ENCODE data around the gene TMEM109. TPM values are rescaled to one million over a fixed set of nuclear protein-coding genes. Genes with fewer than 3 reads are reported as not detected.
A peak's percentile ranks its signal among the peaks of the same experiment; 100 is the strongest.
"Not testable (repeated sequence)": the region's sequence is repeated elsewhere in the genome, so short reads cannot be mapped to it uniquely, and the experiment has no call there.

TMEM109 gene
- total RNA-seq, 6 experiments from 2014 or later: 29.0 to 40.9 (median 34.1) TPM

DNA sequence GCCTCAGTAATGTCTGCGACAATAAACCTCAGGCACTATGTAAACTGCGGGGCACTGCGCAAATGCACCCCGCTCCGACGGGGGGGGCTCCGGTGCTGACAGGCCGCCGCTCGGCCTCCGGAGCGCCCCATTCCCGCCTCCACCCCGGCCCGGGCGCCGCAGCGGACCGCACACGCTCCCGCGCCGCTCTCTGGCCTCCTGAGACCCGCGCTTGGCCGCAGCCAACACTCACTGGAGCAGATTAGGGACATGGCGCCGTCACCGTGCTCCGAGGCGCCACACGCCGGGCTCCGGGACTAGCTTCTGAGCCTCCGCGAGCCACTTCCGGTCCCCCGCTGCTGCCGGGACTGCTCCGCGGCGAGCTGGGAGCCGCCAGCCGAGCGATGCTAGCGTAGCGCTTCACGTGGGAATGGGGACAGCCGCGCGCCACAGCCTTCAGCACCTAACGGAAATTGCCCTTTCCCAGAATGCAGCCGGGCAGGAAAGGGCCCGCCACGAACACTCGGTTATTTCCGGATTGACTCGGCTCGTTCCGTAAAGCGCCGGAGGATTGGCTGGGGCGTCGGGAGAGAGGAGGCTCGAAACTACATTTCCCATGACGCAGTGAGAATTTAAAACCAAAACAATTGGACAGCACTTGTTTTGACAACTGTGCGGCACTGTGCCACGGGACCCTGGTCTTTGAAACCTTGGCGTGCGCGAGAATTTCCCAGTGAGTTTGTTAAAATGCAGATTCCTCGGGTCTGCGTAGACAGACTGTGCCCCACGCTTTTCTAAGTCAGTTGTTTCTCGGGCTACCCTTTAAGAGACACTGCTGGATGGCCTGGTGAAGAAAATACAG is 7.6 kb upstream of the TMEM109 start, which contains the start of gene PRPF19:
Gene PRPF19 (minus strand): TSS at position 454 of the 841 bp plus-strand sequence. CDS start 203 bp downstream, at position 251.
- H3K36me3 ChIP-seq: peaks cover 0 to 24% (median 7%) of the 10 kb centered on the region in 4 donors
- H3K27me3 ChIP-seq: no peaks in the 10 kb centered on the region
- ATAC-seq (peak; percentile 94 to 97 (median 96)), DNase-seq (peak; percentile 96 to 98 (median 98))
- peak within 1 kb of the TSS; percentile 75 to 100 (median 99) for H3K4me3 ChIP-seq
- WGBS (ENCODE audit: insufficient coverage, low coverage, low lambda C conversion rate, missing lambda C conversion rate): 0% methylated on average over 23 of the region's 75 CpGs
- peak within 1 kb of the TSS; percentile 78 to 91 (median 88) for H3K27ac ChIP-seq
- no peaks in the 10 kb centered on the region for H3K9me3 ChIP-seq
- TF ChIP-seq POLR2A (IDR thresholded peaks at IDR 0.05): peak; percentile 87
- TF ChIP-seq, protein P1, sequence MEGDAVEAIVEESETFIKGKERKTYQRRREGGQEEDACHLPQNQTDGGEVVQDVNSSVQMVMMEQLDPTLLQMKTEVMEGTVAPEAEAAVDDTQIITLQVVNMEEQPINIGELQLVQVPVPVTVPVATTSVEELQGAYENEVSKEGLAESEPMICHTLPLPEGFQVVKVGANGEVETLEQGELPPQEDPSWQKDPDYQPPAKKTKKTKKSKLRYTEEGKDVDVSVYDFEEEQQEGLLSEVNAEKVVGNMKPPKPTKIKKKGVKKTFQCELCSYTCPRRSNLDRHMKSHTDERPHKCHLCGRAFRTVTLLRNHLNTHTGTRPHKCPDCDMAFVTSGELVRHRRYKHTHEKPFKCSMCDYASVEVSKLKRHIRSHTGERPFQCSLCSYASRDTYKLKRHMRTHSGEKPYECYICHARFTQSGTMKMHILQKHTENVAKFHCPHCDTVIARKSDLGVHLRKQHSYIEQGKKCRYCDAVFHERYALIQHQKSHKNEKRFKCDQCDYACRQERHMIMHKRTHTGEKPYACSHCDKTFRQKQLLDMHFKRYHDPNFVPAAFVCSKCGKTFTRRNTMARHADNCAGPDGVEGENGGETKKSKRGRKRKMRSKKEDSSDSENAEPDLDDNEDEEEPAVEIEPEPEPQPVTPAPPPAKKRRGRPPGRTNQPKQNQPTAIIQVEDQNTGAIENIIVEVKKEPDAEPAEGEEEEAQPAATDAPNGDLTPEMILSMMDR (IDR thresholded peaks at IDR 0.05): no peak
- H3K4me1 ChIP-seq: peaks cover 0 to 16% (median 7%) of the 10 kb centered on the region in 4 donors
- intact Hi-C loops (cut with DNase I): no loop called here

DNA sequence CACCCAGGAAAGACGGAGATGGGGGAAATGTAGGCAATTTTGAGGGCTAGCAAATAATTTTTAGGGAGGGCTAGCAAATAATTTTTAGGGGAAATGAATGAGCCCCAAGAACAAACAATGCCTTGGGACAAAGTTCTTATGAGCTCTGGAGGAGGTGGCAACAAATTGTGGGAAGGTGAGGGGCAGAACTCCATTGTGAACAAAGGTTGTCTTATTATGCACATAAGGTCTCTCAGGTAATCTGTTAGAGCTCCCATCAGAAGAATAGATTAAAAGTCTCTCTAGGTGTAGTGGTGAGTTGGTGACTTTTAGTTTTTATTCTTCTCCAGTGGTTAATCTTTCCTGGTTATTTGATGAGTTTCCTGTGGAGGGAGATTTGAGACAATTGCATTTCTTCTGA is 5.2 kb upstream of the TMEM109 start:
- intact Hi-C loops (cut with DNase I): no loop called here
- Histone ChIP-seq H3K36me3 (no peaks in the 10 kb centered on the region), H3K9me3 (no peaks in the 10 kb centered on the region), H3K27me3 (no peaks in the 10 kb centered on the region), H3K27ac (no peak overlapping the region), H3K4me3 (no peak overlapping the region), H3K4me1 (peaks cover 0 to 19% (median 9%) of the 10 kb centered on the region in 4 donors)
- TF ChIP-seq, protein P1 (IDR thresholded peaks at IDR 0.05): no peak
- TF ChIP-seq POLR2A (IDR thresholded peaks at IDR 0.05): no peak
- ATAC-seq (no peak), DNase-seq (no peak)
- WGBS (ENCODE audit: insufficient coverage, low coverage, low lambda C conversion rate, missing lambda C conversion rate): 70% methylated on average over 1 of the region's 1 CpG

DNA sequence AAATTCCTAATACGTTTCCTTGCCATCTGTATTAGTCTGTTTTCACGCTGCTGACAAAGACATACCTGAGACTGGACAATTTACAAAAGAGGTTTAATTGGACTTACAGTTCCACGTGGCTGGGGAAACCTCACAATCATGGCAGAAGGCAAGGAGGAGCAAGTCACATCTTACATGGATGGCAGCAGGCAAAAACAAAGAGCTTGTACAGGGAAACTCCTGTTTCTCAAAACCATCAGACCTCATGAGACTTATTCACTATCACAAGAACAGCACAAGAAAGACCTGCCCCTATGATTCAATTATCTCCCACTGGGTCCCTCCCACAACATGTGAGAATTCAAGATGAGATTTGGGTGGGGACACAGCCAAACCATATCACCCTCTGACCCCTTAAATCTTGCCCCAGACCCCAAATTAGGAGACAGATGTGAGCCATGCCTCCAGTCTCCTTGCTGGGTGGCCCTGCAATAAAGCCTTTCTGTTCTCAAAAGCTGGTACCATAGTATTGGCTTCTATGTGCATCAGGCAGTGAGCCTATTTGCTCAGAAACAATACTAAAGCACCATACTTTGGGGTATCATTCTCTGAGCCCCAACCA is 4.2 kb upstream of the TMEM109 start:
- H3K27me3 ChIP-seq; H3K36me3 ChIP-seq; H3K4me3 ChIP-seq; H3K9me3 ChIP-seq; DNase-seq; intact Hi-C loops (cut with DNase I); ATAC-seq; H3K27ac ChIP-seq: not testable (repeated sequence)
- H3K4me1 ChIP-seq: peaks cover 0 to 19% (median 6%) of the 10 kb centered on the region in 4 donors
- 79% methylated on average over 3 of the region's 3 CpGs for WGBS (ENCODE audit: insufficient coverage, low coverage, low lambda C conversion rate, missing lambda C conversion rate)

DNA sequence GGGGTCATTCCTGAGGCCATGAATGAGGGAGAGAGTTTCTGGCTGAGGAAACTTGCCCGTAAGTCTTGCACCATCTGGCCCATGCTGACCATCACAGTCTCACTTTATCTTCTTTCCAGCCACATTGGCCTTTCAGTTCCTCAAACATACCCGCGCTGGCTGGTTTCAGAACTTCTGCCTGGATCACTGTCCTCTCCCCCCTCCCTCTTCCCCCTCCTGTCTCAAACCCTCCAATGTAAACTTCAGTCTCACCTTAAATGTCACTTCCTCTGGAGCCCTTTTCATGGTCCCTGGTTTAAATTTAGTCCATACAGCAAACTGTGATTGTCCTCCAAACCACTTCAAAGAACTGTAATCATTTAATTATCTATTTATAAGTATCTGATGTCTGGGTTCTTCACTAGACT is 3.7 kb upstream of the TMEM109 start:
- WGBS (ENCODE audit: insufficient coverage, low coverage, low lambda C conversion rate, missing lambda C conversion rate): 65% methylated on average over 3 of the region's 3 CpGs
- ATAC-seq (no peak), DNase-seq (no peak)
- no peaks in the 10 kb centered on the region for H3K9me3 ChIP-seq
- no peak for TF ChIP-seq POLR2A (IDR thresholded peaks at IDR 0.05)
- TF ChIP-seq, protein P1 (IDR thresholded peaks at IDR 0.05): no peak
- peak overlapping the region in 1 of 3 donors; percentile 5 for H3K27ac ChIP-seq
- no peaks in the 10 kb centered on the region for H3K27me3 ChIP-seq
- peaks cover 0 to 17% (median 3%) of the 10 kb centered on the region in 4 donors for H3K4me1 ChIP-seq
- no peaks in the 10 kb centered on the region for H3K36me3 ChIP-seq
- H3K4me3 ChIP-seq: no peak overlapping the region
- intact Hi-C loops (cut with DNase I): no loop called here
